Mesothelial cell of epicardium (in vitro differentiated cells): ENCODE measurements around the gene TDP1. TPM values are rescaled to one million over a fixed set of nuclear protein-coding genes. Genes with fewer than 3 reads are reported as not detected.
A peak's percentile ranks its signal among the peaks of the same experiment; 100 is the strongest.

ENCODE experiments used
- DNase-seq, 2 experiments: peaks; one replicate each; pipeline ENCODE4 v3.0.0; 2021; ENCODE audit warnings: low spot score in 2 of 2; ENCODE audit not compliant: unreplicated experiment in 2 of 2
- H3K27ac Mint-ChIP-seq: 2 replicates; pipeline ENCODE4 v1.8.0; 2021; ENCODE audit warnings: mixed read lengths
- H3K27me3 Mint-ChIP-seq: 2 replicates; pipeline ENCODE4 v1.8.0; 2021; ENCODE audit warnings: low read depth, mixed read lengths
- H3K36me3 Mint-ChIP-seq: 2 replicates; pipeline ENCODE4 v1.8.0; 2021; ENCODE audit warnings: mixed read lengths
- H3K4me1 Mint-ChIP-seq: 2 replicates; pipeline ENCODE4 v1.8.0; 2021; ENCODE audit warnings: mixed read lengths
- H3K4me3 Mint-ChIP-seq: 2 replicates; pipeline ENCODE4 v1.8.0; 2021; ENCODE audit warnings: mild to moderate bottlenecking, moderate library complexity, mixed read lengths
- H3K9me3 Mint-ChIP-seq: 2 replicates; pipeline ENCODE4 v1.8.0; 2021; ENCODE audit warnings: mixed read lengths
- CTCF ChIP-seq: fragments of 200-600 bp; sonication (generic); IDR thresholded peaks from one replicate; pipeline ENCODE4 v1.5.0; 2021; ENCODE audit warnings: antibody characterized with exemption; ENCODE audit not compliant: unreplicated experiment
- total RNA-seq: library from RNA; stranded (reverse); gene quantifications from 3 replicates; pipeline ENCODE4 v1.2.1, GENCODE V29; 2021

TDP1 gene
- total RNA-seq, 1 donor from 2014 or later = 30.6 TPM

- H3K27ac Mint-ChIP-seq = no peak overlapping the region
- DNase-seq = no peak
- H3K36me3 Mint-ChIP-seq = peaks cover 15% of the 10 kb centered on the region
- no peak overlapping the region for H3K4me3 Mint-ChIP-seq
- H3K27me3 Mint-ChIP-seq = no peaks in the 10 kb centered on the region
- H3K4me1 Mint-ChIP-seq = peaks cover 7% of the 10 kb centered on the region
- no peak for TF ChIP-seq CTCF
- H3K9me3 Mint-ChIP-seq = no peaks in the 10 kb centered on the region
Measured at GRCh38 chr14:89963288-89963978, 7.7 kb downstream of the TDP1 start.

GRCh38 chr14:89965839-89966238 lies 10.1 kb downstream of the TDP1 start:
- DNase-seq = no peak
- H3K4me3 Mint-ChIP-seq = no peak overlapping the region
- no peaks in the 10 kb centered on the region for H3K9me3 Mint-ChIP-seq
- H3K27ac Mint-ChIP-seq = no peak overlapping the region
- H3K36me3 Mint-ChIP-seq = peaks cover 25% of the 10 kb centered on the region
- H3K27me3 Mint-ChIP-seq = no peaks in the 10 kb centered on the region
- H3K4me1 Mint-ChIP-seq = peaks cover 3% of the 10 kb centered on the region
- TF ChIP-seq CTCF = no peak

- Mint-ChIP-seq H3K9me3 (no peaks in the 10 kb centered on the region), H3K27ac (no peak overlapping the region), H3K36me3 (peaks cover 22% of the 10 kb centered on the region), H3K27me3 (no peaks in the 10 kb centered on the region), H3K4me1 (no peaks in the 10 kb centered on the region), H3K4me3 (no peak overlapping the region)
- TF ChIP-seq CTCF = peak; percentile 84
- peak; percentile 35 to 73 for DNase-seq
Measured at GRCh38 chr14:89973234-89973823, 17.6 kb downstream of the TDP1 start.

GRCh38 chr14:89977668-89978067 lies 21.9 kb downstream of the TDP1 start:
- TF ChIP-seq CTCF = no peak
- no peaks in the 10 kb centered on the region for H3K9me3 Mint-ChIP-seq
- no peak for DNase-seq
- H3K27me3 Mint-ChIP-seq = no peaks in the 10 kb centered on the region
- no peak overlapping the region for H3K27ac Mint-ChIP-seq
- no peaks in the 10 kb centered on the region for H3K4me1 Mint-ChIP-seq
- no peak overlapping the region for H3K4me3 Mint-ChIP-seq
- peaks cover 12% of the 10 kb centered on the region for H3K36me3 Mint-ChIP-seq

- Mint-ChIP-seq H3K4me3 (no peak overlapping the region), H3K27ac (no peak overlapping the region), H3K9me3 (no peaks in the 10 kb centered on the region), H3K36me3 (peaks cover 12% of the 10 kb centered on the region), H3K4me1 (no peaks in the 10 kb centered on the region), H3K27me3 (no peaks in the 10 kb centered on the region)
- no peak for TF ChIP-seq CTCF
- DNase-seq = no peak
Measured at GRCh38 chr14:89978656-89979055, 22.9 kb downstream of the TDP1 start.
